ENCODE results near the gene MED25. TPM values are rescaled to one million over a fixed set of nuclear protein-coding genes. Genes with fewer than 3 reads are reported as not detected.

MED25 gene
- total RNA-seq, 1 donor from 2014 or later: 40.1 TPM

DNA sequence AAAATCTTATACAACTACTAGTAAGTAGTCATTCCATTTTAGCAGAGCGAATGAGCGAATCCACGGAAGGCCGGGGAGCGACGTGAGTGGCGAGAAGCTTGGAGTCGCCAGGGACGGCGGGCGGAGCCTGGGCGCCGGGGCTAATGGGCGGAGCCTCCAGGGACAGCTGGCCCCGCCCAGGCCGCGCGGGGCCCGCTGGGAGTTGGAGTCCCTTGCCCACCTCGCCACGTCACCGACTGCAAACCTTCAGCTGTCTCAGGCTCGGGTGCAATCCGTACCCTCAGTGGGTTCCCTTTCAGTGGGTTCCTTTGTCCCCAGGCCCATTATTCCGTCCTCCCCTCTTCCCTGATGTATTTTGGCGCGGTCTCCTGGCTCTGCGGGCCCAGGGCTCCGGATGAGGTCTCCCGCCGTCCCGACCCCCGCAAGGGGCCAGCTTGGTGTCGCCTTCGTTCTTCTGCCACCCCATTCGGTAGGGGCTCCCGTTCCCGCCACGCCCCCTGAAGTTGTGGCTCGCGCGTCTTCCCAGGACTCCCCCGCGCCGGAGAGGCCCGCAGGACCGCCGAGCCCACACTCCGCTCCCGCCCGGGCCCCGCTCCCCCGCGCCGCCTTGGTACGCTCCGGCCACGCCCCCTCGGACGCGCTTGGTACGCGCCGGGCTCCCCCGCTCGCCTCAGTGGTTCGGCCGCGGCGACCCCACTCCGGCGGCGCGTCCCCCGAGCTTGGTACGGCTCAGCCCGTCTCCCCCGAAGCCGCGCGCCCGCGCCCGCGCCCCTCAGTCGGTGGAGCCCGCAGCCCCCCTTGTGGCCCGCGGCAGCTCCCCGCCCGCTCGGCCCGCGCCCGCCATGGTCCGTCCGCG lies 32.6 kb downstream of the MED25 start, which contains the start of gene PTOV1:
Gene PTOV1 (plus strand): TSS at position 673 of the 856 bp plus-strand sequence.
- peaks cover 9% of the 10 kb centered on the region for H3K9me3 Mint-ChIP-seq (ENCODE audit: low read depth)
- TF ChIP-seq, protein P1, sequence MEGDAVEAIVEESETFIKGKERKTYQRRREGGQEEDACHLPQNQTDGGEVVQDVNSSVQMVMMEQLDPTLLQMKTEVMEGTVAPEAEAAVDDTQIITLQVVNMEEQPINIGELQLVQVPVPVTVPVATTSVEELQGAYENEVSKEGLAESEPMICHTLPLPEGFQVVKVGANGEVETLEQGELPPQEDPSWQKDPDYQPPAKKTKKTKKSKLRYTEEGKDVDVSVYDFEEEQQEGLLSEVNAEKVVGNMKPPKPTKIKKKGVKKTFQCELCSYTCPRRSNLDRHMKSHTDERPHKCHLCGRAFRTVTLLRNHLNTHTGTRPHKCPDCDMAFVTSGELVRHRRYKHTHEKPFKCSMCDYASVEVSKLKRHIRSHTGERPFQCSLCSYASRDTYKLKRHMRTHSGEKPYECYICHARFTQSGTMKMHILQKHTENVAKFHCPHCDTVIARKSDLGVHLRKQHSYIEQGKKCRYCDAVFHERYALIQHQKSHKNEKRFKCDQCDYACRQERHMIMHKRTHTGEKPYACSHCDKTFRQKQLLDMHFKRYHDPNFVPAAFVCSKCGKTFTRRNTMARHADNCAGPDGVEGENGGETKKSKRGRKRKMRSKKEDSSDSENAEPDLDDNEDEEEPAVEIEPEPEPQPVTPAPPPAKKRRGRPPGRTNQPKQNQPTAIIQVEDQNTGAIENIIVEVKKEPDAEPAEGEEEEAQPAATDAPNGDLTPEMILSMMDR (IDR thresholded peaks at IDR 0.05): no peak
- peak within 1 kb of the TSS; percentile 81 for H3K4me3 Mint-ChIP-seq (ENCODE audit: unreplicated experiment)
- H3K4me1 Mint-ChIP-seq (ENCODE audit: low read depth): peaks cover 47% of the 10 kb centered on the region
- H3K27me3 Mint-ChIP-seq (ENCODE audit: low read depth): no peaks in the 10 kb centered on the region
- H3K36me3 Mint-ChIP-seq (ENCODE audit: low read depth): peaks cover 8% of the 10 kb centered on the region
- DNase-seq (ENCODE audit: low spot score): peak; percentile 96
- H3K27ac Mint-ChIP-seq (ENCODE audit: unreplicated experiment): peak within 1 kb of the TSS; percentile 98

DNA sequence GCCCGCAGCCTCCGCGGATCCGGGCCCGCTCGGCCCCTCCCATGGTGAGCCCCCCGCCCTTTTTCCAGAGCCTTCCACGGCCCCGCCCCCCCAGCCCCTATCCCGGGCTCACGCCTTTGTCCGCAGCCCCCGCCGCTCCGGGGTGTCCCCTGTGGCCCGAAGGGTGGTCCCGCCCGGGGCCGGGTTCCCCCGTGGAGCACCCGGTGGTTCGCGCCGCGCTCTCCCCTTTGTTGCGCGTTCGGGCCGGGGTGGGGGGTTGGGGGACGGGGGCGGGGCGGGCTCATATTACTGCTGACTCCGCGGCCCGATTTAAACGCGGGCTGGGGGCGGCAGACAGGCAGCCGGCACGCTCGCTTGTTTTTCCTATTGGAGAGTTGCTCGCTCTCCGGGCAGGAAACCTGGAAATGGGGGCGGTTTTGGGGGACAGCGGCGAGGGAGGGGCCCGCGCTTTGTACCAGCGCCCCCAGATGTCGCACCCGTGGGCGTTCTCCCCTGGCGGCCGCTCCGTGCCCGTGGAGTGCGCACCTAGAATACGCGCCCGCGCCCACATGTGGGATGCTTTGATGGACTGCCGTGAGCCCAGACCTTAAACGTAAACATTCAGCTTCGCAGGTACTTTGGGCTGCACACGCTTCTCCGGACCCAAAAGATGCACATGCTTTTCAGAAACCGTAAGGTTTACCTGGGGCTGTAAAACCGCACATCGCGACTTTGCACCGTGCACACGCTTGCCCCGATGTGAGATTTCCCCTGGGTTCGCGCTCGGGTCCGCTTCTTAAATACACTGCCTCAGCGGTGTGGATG lies 33.6 kb downstream of the MED25 start:
- Mint-ChIP-seq H3K27ac (ENCODE audit: unreplicated experiment) (peak overlapping the region; percentile 70), H3K4me1 (ENCODE audit: low read depth) (peaks cover 43% of the 10 kb centered on the region), H3K27me3 (ENCODE audit: low read depth) (no peaks in the 10 kb centered on the region), H3K36me3 (ENCODE audit: low read depth) (peaks cover 9% of the 10 kb centered on the region), H3K4me3 (ENCODE audit: unreplicated experiment) (peak overlapping the region; percentile 77), H3K9me3 (ENCODE audit: low read depth) (peaks cover 9% of the 10 kb centered on the region)
- TF ChIP-seq, protein P1 (IDR thresholded peaks at IDR 0.05): no peak
- DNase-seq (ENCODE audit: low spot score): peak; percentile 77

DNA sequence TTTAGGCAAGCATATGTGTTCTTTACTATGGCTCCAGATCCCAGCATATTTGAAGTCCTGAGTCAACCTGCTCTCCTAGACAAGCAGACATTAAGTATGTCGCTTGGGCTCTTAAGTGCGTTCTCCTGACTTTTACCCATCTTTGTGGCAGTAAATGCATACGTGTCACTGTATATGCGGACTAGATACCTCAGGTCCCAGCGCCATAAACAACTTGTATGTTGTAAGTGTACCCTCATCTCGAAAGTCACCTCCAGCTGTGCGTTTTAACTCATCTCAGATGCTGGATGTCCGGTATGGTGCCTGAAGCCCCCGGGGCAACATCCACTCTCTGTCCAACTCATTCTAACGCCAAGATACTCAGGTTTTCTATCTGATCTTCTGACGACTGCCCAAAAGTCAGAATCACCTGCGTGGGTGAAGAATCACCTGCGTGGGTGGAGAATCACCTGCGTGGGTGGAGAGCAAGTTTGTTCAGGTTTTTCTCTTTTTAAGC lies 34.6 kb downstream of the MED25 start:
- no peak for DNase-seq (ENCODE audit: low spot score)
- Mint-ChIP-seq H3K36me3 (ENCODE audit: low read depth) (peaks cover 9% of the 10 kb centered on the region), H3K9me3 (ENCODE audit: low read depth) (peaks cover 9% of the 10 kb centered on the region), H3K27ac (ENCODE audit: unreplicated experiment) (peak overlapping the region; percentile 70), H3K27me3 (ENCODE audit: low read depth) (no peaks in the 10 kb centered on the region), H3K4me1 (ENCODE audit: low read depth) (peaks cover 43% of the 10 kb centered on the region), H3K4me3 (ENCODE audit: unreplicated experiment) (peak overlapping the region; percentile 77)
- TF ChIP-seq, protein P1 (IDR thresholded peaks at IDR 0.05): no peak

- TF ChIP-seq, protein P1 (IDR thresholded peaks at IDR 0.05): no peak
- no peak for DNase-seq (ENCODE audit: low spot score)
- Mint-ChIP-seq H3K36me3 (ENCODE audit: low read depth) (peaks cover 9% of the 10 kb centered on the region), H3K27ac (ENCODE audit: unreplicated experiment) (peak overlapping the region; percentile 63), H3K27me3 (ENCODE audit: low read depth) (no peaks in the 10 kb centered on the region), H3K4me1 (ENCODE audit: low read depth) (peaks cover 35% of the 10 kb centered on the region), H3K4me3 (ENCODE audit: unreplicated experiment) (peak overlapping the region; percentile 22), H3K9me3 (ENCODE audit: low read depth) (peaks cover 4% of the 10 kb centered on the region)
Observed at GRCh38 chr19:49853852-49854377, 35.8 kb downstream of the MED25 start.
